HEK293T (cell line): ENCODE data around the gene TJP1.
"Not testable (repeated sequence)": the region's sequence is repeated elsewhere in the genome, so short reads cannot be mapped to it uniquely, and the experiment has no call there.

Source experiments
- CTCF ChIA-PET: fragments of 350-600 bp; formaldehyde crosslinking; extraction: SDS; loops from one replicate; lab custom pipeline; 2021; ENCODE audit warnings: antibody characterized with exemption, inconsistent platforms; lab: Yijun Ruan, JAX
- POLR2A ChIA-PET: fragments of 350-600 bp; formaldehyde crosslinking; extraction: SDS; loops from one replicate; lab custom pipeline; 2020; ENCODE audit warnings: antibody characterized with exemption, inconsistent platforms; lab: Yijun Ruan, JAX
- DNase-seq: peaks from one replicate; pipeline ENCODE4 v3.0.0; 2012; ENCODE audit warnings: mixed read lengths; ENCODE audit errors: extremely low spot score
- ARNT ChIP-seq: fragments of 450-650 bp; IDR thresholded peaks from 2 replicates; pipeline ENCODE4 v1.6.1; 2017; ENCODE audit warnings: mild to moderate bottlenecking
- BHLHE40 ChIP-seq: fragments of 450-650 bp; IDR thresholded peaks from 2 replicates; pipeline ENCODE4 v1.6.1; 2016; ENCODE audit warnings: mild to moderate bottlenecking, moderate library complexity, borderline replicate concordance
- CTBP1 ChIP-seq: fragments of 450-650 bp; IDR thresholded peaks from 2 replicates; pipeline ENCODE4 v1.6.1; 2016; ENCODE audit warnings: borderline replicate concordance
- ELF4 ChIP-seq: fragments of 450-650 bp; IDR thresholded peaks from 2 replicates; pipeline ENCODE4 v1.6.1; 2017; ENCODE audit warnings: antibody characterized with exemption
- FOXA1 ChIP-seq: fragments of 450-650 bp; IDR thresholded peaks from 2 replicates; pipeline ENCODE4 v1.6.1; 2016; ENCODE audit warnings: mild to moderate bottlenecking
- FOXK2 ChIP-seq: fragments of 450-650 bp; IDR thresholded peaks from 2 replicates; pipeline ENCODE4 v1.6.1; 2016; ENCODE audit warnings: mild to moderate bottlenecking
- FOXM1 ChIP-seq: fragments of 450-650 bp; IDR thresholded peaks from 2 replicates; pipeline ENCODE4 v1.6.1; 2017; ENCODE audit warnings: mild to moderate bottlenecking, borderline replicate concordance
- HDGF ChIP-seq: fragments of 450-650 bp; IDR thresholded peaks from 2 replicates; pipeline ENCODE4 v1.6.1; 2017; ENCODE audit warnings: antibody characterized with exemption, borderline replicate concordance
- L3MBTL2 ChIP-seq: fragments of 450-650 bp; conservative IDR thresholded peaks from 2 replicates; pipeline ENCODE4 v1.6.1; 2016; ENCODE audit warnings: mild to moderate bottlenecking
- LEF1 ChIP-seq: fragments of 450-650 bp; IDR thresholded peaks from 2 replicates; pipeline ENCODE4 v1.6.1; 2017; ENCODE audit warnings: mild to moderate bottlenecking, borderline replicate concordance
- NFRKB ChIP-seq: fragments of 450-650 bp; IDR thresholded peaks from 2 replicates; pipeline ENCODE4 v1.6.1; 2016; ENCODE audit warnings: mild to moderate bottlenecking, moderate library complexity
- PKNOX1 ChIP-seq: fragments of 450-650 bp; IDR thresholded peaks from 2 replicates; pipeline ENCODE4 v1.6.1; 2016
- SP1 ChIP-seq: fragments of 450-650 bp; IDR thresholded peaks from 2 replicates; pipeline ENCODE4 v1.6.1; 2017
- SUZ12 ChIP-seq: fragments of 450-650 bp; IDR thresholded peaks from 2 replicates; pipeline ENCODE4 v1.6.1; 2016; ENCODE audit warnings: mild to moderate bottlenecking
- TARDBP ChIP-seq: fragments of 450-650 bp; IDR thresholded peaks from 2 replicates; pipeline ENCODE4 v1.6.1; 2016
- ZNF384 ChIP-seq: fragments of 450-650 bp; IDR thresholded peaks from 2 replicates; pipeline ENCODE4 v1.6.1; 2016

TJP1 gene

DNA sequence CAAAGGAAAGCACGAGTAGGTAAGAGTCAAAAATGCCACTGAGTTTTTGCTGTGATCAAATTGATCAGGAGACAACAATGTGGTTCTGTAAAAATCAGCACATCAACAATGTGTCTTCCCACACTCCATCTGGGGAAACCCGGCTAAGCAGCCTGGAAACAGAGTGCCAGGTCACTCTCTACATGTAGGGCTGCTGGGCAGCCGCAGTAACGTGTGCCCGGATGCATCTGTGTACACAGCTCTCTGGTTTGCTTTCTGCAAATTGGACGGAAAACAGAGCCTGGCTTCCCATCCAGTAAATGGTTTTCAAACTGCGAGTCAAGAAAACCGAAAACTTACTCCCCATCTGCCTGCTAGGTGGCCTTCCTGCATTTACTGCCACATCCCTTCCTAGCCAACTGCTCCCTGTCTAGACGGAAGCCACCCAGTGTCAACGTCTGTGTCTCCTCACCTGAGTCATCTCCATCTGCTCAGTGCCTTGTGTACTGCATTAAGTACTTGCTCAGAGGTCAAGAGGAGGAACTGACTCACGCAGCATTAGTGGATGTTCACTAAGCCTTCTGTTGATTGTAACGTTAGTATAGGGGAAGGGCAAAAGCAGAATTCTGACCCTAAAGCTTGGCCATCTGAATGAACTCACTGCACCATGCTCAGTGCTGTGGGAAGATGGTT, 124.1 kb downstream of the TJP1 start:
- DNase-seq: no peak
- POLR2A ChIA-PET: no interaction called here
- TF ChIP-seq SP1: no peak
- no peak for TF ChIP-seq NFRKB
- CTCF ChIA-PET: no interaction called here

DNA sequence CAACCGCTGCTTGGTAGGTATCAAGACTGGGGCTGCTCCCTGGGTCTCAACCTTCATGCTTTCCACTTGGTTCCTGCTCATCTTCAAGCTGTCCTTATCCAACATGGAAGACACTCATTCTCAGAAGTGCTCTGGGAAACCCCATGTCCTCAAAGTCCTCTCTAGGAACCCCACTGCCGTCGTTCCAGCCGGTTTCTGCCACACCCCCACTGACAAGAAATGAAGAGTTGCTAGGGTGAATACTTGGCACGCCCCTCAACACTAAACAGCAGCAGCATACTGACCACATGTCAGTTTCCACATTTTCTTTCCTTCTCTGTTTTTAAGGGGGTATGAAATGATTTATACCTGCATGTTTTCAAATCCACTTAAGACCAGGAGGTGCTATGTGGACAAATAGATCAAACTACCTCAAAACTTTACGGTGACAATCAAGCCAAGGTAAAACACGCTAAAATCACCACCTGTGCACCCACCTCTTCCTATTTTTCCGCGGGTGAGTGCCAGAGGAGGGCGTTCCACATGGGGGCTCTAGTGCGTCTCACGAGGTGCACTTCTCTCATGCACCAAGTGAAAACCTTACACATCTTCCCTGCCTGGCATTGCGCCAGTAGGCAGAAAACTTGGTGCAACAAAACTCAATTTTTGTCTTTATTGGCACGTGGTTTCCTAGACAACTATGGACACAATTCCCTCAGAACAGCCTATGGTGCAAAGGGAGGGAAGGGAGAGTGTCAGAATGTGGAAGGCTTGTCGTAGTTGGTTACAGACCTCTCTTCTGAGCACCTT, 125.1 kb downstream of the TJP1 start:
- ChIA-PET POLR2A (no interaction called here), CTCF (no interaction called here)
- no peak for DNase-seq
- TF ChIP-seq FOXK2 (no peak), ARNT (no peak), PKNOX1 (no peak), LEF1 (no peak), FOXA1 (no peak), ELF4 (no peak), BHLHE40 (no peak), ZNF384 (no peak), HDGF (no peak), NFRKB (no peak), CTBP1 (no peak), L3MBTL2 (no peak), SUZ12 (no peak), SP1 (no peak), TARDBP (no peak), FOXM1 (no peak)

GRCh38 chr15:29696506-29696905, 125.8 kb downstream of the TJP1 start:
- POLR2A ChIA-PET, DNase-seq, CTCF ChIA-PET: not testable (repeated sequence)

DNA sequence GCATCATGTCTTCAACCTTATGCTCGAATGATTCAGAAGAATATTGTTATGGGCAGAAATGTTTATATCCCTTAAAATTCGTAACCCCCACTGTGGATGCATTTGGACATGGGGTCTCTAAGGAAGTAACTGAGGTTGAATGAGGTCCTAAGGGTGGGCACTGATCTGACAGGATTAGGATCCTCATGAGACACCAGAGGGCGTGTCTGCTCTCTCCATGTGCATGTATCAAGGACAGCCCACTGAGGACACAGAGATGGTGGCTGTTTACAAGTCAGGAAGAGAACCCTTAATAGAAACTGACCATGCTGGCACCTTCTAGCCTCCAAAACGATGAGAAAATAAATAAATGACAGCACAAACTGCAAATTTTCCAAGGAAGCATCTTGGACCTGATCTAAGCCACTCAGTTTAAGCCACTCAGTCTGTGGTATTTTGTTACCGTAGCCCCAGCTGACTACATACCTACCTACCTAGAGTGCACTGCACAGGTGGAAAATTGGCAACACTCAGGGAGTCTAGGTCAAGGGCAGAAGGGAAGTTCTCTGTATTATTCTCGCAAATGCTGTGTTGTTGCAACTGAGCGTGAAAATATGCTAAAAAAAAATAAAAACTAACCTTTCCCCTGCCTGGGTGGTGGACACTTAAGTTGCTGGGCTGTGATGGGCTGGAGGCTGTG, 126.6 kb downstream of the TJP1 start:
- ChIA-PET CTCF (no interaction called here), POLR2A (interaction anchor here (0.6 kb wide), 1 partner anchor 16 kb away, joined by 3 read pairs; no protein-coding TSS in a partner anchor)
- no peak for TF ChIP-seq BHLHE40
- TF ChIP-seq ARNT: no peak
- TF ChIP-seq LEF1: no peak
- no peak for TF ChIP-seq CTBP1
- TF ChIP-seq ZNF384: no peak
- no peak for TF ChIP-seq SP1
- no peak for TF ChIP-seq FOXK2
- no peak for TF ChIP-seq FOXA1
- no peak for TF ChIP-seq PKNOX1
- TF ChIP-seq SUZ12: no peak
- no peak for TF ChIP-seq FOXM1
- no peak for TF ChIP-seq HDGF
- no peak for TF ChIP-seq NFRKB
- DNase-seq: no peak

GRCh38 chr15:29693225-29693624, 129.0 kb downstream of the TJP1 start:
- ChIA-PET CTCF (interaction anchor here (0.7 kb wide), 1 partner anchor 135 kb away, joined by 4 read pairs; no protein-coding TSS in a partner anchor), POLR2A (no interaction called here)
- TF ChIP-seq FOXK2 (no peak), ZNF384 (no peak), CTBP1 (no peak), SUZ12 (no peak), HDGF (no peak), FOXM1 (no peak), PKNOX1 (no peak), FOXA1 (no peak), L3MBTL2 (no peak), TARDBP (no peak), ELF4 (no peak), BHLHE40 (no peak), SP1 (no peak), NFRKB (no peak), LEF1 (no peak), ARNT (no peak)
- DNase-seq: no peak

DNA sequence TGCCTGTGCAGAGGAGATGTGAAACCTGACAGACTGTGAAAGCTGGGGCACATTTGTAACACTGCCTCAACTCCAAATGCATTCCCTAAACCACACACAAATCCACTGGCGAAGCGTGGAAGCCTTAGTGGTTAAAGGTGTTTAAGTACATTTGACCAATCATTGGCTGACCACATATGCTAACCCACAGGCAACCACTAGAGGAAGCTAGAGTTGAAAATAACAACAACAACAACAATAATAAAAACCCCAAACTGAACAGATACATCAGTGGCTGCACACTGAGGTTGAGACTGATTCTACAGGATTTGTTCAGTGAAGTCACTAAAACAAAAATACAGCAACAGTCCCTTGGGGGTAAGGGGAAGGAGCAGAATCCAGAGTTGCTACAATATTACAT, 129.7 kb downstream of the TJP1 start:
- POLR2A ChIA-PET: no interaction called here
- CTCF ChIA-PET: interaction anchor here (0.7 kb wide), 1 partner anchor 135 kb away, joined by 4 read pairs; no protein-coding TSS in a partner anchor
- TF ChIP-seq LEF1 (no peak), CTBP1 (no peak), L3MBTL2 (no peak), SUZ12 (no peak), TARDBP (no peak), HDGF (no peak), FOXK2 (no peak), ELF4 (no peak), ZNF384 (no peak), NFRKB (no peak), FOXA1 (no peak), SP1 (no peak), BHLHE40 (no peak), ARNT (no peak), FOXM1 (no peak), PKNOX1 (no peak)
- no peak for DNase-seq
